Esophagus muscularis mucosa (tissue), 4 donors: ENCODE data around the gene NUBPL. TPM values are rescaled to one million over a fixed set of nuclear protein-coding genes. Genes with fewer than 3 reads are reported as not detected.

Experiments used
- DNase-seq: peaks from one replicate; pipeline ENCODE4 v3.0.0-alpha.2; 2017; ENCODE audit errors: extremely low spot score
- H3K27ac ChIP-seq, 4 donors: fragments of 200-600 bp; sonication (generic); replicated peaks in 1 of 4; 1 replicate in 3 of 4; 2 replicates in 1 of 4; pipeline ENCODE4 v1.5.1; 2016 to 2019; ENCODE audit warnings: mild to moderate bottlenecking in 1 of 4
- H3K27me3 ChIP-seq, 4 donors: fragments of 200-600 bp; sonication (generic); one replicate each; pipeline versions ENCODE4 v1.5.1 to v1.6.0; 2016 to 2019
- H3K36me3 ChIP-seq, 4 donors: fragments of 200-600 bp; sonication (generic); one replicate each; pipeline ENCODE4 v1.5.1; 2016 to 2019
- H3K4me1 ChIP-seq, 4 donors: fragments of 200-600 bp; sonication (generic); one replicate each; pipeline ENCODE4 v1.5.1; 2016 to 2019
- H3K4me3 ChIP-seq, 4 donors: fragments of 200-600 bp; sonication (generic); 1 replicate in 2 of 4; 2 replicates in 2 of 4; pipeline ENCODE4 v1.5.1; 2016 to 2019; ENCODE audit warnings: mild to moderate bottlenecking in 4 of 4, moderate library complexity in 1 of 4
- H3K9me3 ChIP-seq, 4 donors: fragments of 200-600 bp; sonication (generic); 1 replicate in 3 of 4; 2 replicates in 1 of 4; pipeline ENCODE4 v1.5.1; 2016 to 2019
- CTCF ChIP-seq, 3 experiments: fragments of 200-600 bp in 2 of 3; fragments of 450-650 bp in 1 of 3; sonication (generic) in 2 of 3; IDR thresholded peaks; one replicate each; pipeline ENCODE4 v1.5.1; 2017 to 2019; ENCODE audit warnings: antibody characterized with exemption in 3 of 3, mild to moderate bottlenecking in 2 of 3, moderate library complexity in 1 of 3
- EP300 ChIP-seq: sonication (generic); formaldehyde crosslinking; IDR thresholded peaks from one replicate; pipeline ENCODE4 v1.6.1; 2017; ENCODE audit warnings: antibody characterized with exemption
- POLR2A ChIP-seq: fragments of 450-650 bp; IDR thresholded peaks from one replicate; pipeline ENCODE4 v1.6.1; 2017; ENCODE audit warnings: antibody characterized with exemption, moderate library complexity, mild to moderate bottlenecking, low read depth
- POLR2AphosphoS5 ChIP-seq, 2 donors: sonication (generic); formaldehyde crosslinking; IDR thresholded peaks; one replicate each; pipeline ENCODE4 v1.6.1; 2017; ENCODE audit warnings: antibody characterized with exemption in 2 of 2
- WGBS: methylation state at CpG from one replicate; pipeline ENCODE4 v1.1.5; 2018; 5-methylcytosine and 5-hydroxymethylcytosine counted together
- intact Hi-C: fragments of 100-400 bp; cut with DNase I; formaldehyde crosslinking; loops from one replicate; pipeline ENCODE4 v1.15.1; 2023
- total RNA-seq, 4 donors: library from RNA; depleted of rRNA; stranded (reverse); fragments of >200 nt; gene quantifications; one replicate each; pipeline versions ENCODE4 v1.1.0 to v1.2.1, GENCODE V29; 2016

The NUBPL gene, protein sequence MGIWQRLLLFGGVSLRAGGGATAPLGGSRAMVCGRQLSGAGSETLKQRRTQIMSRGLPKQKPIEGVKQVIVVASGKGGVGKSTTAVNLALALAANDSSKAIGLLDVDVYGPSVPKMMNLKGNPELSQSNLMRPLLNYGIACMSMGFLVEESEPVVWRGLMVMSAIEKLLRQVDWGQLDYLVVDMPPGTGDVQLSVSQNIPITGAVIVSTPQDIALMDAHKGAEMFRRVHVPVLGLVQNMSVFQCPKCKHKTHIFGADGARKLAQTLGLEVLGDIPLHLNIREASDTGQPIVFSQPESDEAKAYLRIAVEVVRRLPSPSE
- total RNA-seq, result 10 to 100 TPM; 10.3 to 13.6 (median 12.8) TPM

GRCh38 chr14:31561155-31561846 lies at the start of gene NUBPL:
Gene NUBPL (plus strand): TSS chr14:31561404. CDS start chr14:31561440, 36 bp downstream.
- Histone ChIP-seq H3K4me1 (peaks cover 11 to 35% (median 21%) of the 10 kb centered on the region in 4 donors), H3K9me3 (no peaks in the 10 kb centered on the region), H3K36me3 (no peaks in the 10 kb centered on the region), H3K4me3 (peak within 1 kb of the TSS; percentile 85 to 99 (median 97)), H3K27me3 (no peaks in the 10 kb centered on the region), H3K27ac (peak within 1 kb of the TSS; percentile 89 to 92 (median 90))
- TF ChIP-seq CTCF (IDR thresholded peaks at IDR 0.05) (no peak), EP300 (no peak), POLR2AphosphoS5 (IDR thresholded peaks at IDR 0.05) (peak; percentile 89 to 95), POLR2A (peak; percentile 13)
- intact Hi-C loops, result loop anchor here (2.0 kb wide), 1 partner anchor 104 kb away; the partner anchor contains the start of gene DTD2
- DNase-seq, result peak; percentile 99
- WGBS, result under 1% methylated on average over 23 of the region's 34 CpGs

GRCh38 chr14:31527087-31527486 lies 34.1 kb upstream of the NUBPL start:
- DNase-seq, result no peak
- TF ChIP-seq POLR2A (no peak), CTCF (IDR thresholded peaks at IDR 0.05) (no peak), EP300 (no peak), POLR2AphosphoS5 (IDR thresholded peaks at IDR 0.05) (no peak)
- Histone ChIP-seq H3K4me1 (no peaks in the 10 kb centered on the region), H3K27me3 (no peaks in the 10 kb centered on the region), H3K9me3 (no peaks in the 10 kb centered on the region), H3K27ac (no peak overlapping the region), H3K36me3 (no peaks in the 10 kb centered on the region), H3K4me3 (no peak overlapping the region)
- intact Hi-C loops, result no loop called here
- WGBS, result 97% methylated on average over 6 of the region's 33 CpGs

GRCh38 chr14:31527546-31527945 lies 33.7 kb upstream of the NUBPL start:
- no peak overlapping the region for H3K27ac ChIP-seq
- TF ChIP-seq POLR2A, result no peak
- H3K27me3 ChIP-seq, result no peaks in the 10 kb centered on the region
- no peaks in the 10 kb centered on the region for H3K36me3 ChIP-seq
- DNase-seq, result no peak
- H3K9me3 ChIP-seq, result no peaks in the 10 kb centered on the region
- H3K4me3 ChIP-seq, result no peak overlapping the region
- WGBS, result 87% methylated on average over 7 of the region's 8 CpGs
- intact Hi-C loops, result no loop called here
- H3K4me1 ChIP-seq, result no peaks in the 10 kb centered on the region

DNA sequence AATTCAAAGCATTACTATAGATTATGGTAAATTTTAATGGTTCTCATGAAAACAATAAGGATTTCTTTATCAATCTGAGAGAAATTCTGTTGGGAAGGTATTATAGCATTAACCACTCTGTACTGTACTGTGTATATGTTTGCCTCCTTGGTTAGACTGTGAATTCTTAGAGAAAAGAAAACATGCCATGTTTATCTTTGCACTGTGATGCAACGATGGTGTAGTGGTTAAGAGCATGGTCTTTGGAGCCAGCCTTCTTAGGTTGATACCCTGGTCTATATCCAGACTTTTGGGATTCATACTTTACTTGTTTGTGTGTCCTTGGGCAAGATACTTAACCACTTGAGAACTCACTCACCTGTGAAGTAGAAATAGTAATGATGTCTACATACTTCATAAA lies 32.2 kb upstream of the NUBPL start:
- Histone ChIP-seq H3K27me3 (no peaks in the 10 kb centered on the region), H3K4me3 (no peak overlapping the region), H3K4me1 (no peaks in the 10 kb centered on the region), H3K36me3 (no peaks in the 10 kb centered on the region), H3K9me3 (no peaks in the 10 kb centered on the region), H3K27ac (no peak overlapping the region)
- DNase-seq, result no peak
- intact Hi-C loops, result no loop called here
- TF ChIP-seq POLR2AphosphoS5 (IDR thresholded peaks at IDR 0.05), result no peak
- 68% methylated on average over 1 of the region's 1 CpG for WGBS

DNA sequence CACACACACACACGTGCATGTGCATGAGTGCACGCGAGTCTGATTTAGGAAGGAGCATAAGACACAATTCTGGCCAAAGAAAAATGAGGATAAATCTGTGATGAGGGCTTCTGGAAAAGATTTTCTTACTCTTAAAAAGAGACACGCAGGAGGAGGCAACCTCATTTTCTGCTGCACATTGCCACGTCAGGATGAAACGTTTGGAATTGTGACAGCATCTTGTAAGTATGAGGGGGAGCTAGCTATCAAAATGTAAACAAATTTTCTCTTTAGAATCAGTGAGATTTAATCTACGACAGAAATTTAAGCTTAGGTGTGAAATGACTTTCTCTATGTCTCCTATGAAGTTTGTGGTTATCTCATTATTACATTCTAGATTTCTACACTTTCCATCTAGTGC lies 31.1 kb upstream of the NUBPL start:
- TF ChIP-seq CTCF (IDR thresholded peaks at IDR 0.05), result no peak
- no peak for TF ChIP-seq POLR2AphosphoS5 (IDR thresholded peaks at IDR 0.05)
- TF ChIP-seq POLR2A, result no peak
- no peak for TF ChIP-seq EP300
- Histone ChIP-seq H3K27ac (no peak overlapping the region), H3K9me3 (no peaks in the 10 kb centered on the region), H3K4me1 (no peaks in the 10 kb centered on the region), H3K4me3 (no peak overlapping the region), H3K27me3 (no peaks in the 10 kb centered on the region), H3K36me3 (no peaks in the 10 kb centered on the region)
- intact Hi-C loops, result no loop called here
- DNase-seq, result no peak
- WGBS, result 53% methylated on average over 7 of the region's 7 CpGs
